ENCODE measurements around the gene C11orf16.
"Not testable (repeated sequence)": the region's sequence is repeated elsewhere in the genome, so short reads cannot be mapped to it uniquely, and the experiment has no call there.

Gene C11orf16

GRCh38 chr11:8948886-8949285, 16.1 kb upstream of the C11orf16 start:
- no peak for DNase-seq (ENCODE audit: low read depth)
- H3K4me3 ChIP-seq (ENCODE audit: low read depth, low read length), result no peak overlapping the region
- TF ChIP-seq CTCF (IDR thresholded peaks at IDR 0.05; ENCODE audit: low read depth, low read length, missing control alignments), result no peak

DNA sequence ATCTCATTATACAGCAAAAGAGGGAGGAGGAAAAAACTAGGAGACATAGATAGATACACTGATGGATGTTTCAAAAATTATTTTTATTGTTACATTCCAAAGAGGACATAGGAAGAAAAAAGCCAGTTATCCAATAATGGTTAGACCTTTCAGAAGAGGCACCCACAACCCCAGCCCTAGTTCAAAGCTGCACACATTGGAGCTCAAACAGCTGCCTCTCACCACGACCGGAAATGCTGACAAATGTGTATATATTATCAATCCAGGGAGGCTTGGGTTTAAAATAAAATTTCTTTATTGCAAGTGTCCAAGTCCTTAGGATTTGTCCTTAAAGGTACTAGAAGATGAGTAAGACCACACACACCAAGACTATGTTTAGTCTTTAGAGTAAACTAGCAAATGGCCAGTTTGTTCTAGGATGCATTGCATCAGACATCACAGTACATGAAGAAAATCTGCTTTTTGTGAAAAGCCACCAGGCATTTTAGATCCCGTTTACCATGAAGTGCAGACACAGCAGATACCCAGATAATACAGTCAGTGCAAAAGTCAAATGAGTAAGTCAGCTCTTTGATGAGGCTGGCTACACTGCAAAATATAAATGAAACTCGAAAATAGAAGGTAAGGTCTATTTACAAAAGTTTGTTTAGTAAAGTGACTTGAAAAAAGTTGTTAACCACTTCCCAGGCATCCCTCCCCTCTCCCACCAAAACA, 14.6 kb upstream of the C11orf16 start:
- H3K4me3 ChIP-seq (ENCODE audit: low read depth, low read length), result no peak overlapping the region
- no peak for DNase-seq (ENCODE audit: low read depth)
- no peak for TF ChIP-seq CTCF (IDR thresholded peaks at IDR 0.05; ENCODE audit: low read depth, low read length, missing control alignments)

- no peak within 1 kb of the TSS for H3K4me3 ChIP-seq (ENCODE audit: low read depth, low read length)
- no peak for TF ChIP-seq CTCF (IDR thresholded peaks at IDR 0.05; ENCODE audit: low read depth, low read length, missing control alignments)
- DNase-seq (ENCODE audit: low read depth), result no peak
Measured at GRCh38 chr11:8942518-8943066, 9.8 kb upstream of the C11orf16 start, which contains the start of gene ASCL3. TSS of gene ASCL3 (minus strand) at chr11:8943016. CDS start at chr11:8938161, 4,855 bp downstream.

DNA sequence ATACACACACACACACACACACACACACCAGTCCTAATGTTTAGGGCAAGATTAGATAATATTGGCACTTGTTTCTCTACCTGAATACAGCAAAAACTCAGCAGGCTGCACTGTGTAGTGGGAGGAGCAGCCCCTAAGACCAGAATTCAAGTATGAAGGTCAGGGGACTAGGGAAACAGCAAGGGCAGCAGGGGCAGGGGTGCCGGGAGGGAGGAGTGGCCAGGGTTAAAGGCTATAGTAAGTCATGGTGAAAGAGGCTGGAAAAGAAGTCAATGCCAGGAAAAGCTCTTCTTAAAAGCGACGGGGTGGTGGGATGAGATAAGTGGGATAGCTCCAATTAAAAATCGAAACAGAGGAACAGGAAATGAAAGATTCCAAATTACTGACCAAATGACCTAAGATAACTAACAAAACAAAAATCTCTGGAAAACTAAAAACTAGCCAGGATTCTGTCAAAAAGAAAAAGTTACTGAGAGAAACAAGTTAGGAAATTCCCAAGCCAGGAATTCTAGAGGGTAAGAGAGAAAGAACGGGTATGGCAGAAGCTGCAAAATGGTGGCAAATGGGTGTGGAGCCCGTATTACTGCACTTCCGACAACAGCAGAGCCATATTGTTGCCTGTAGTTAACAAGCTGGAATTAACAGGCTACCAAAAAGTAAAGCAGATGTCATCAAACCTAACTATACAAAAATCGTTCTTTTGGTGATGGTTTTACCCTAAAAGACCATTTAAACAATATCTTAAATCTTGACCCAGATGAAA, 8.8 kb upstream of the C11orf16 start:
- no peak for DNase-seq (ENCODE audit: low read depth)
- no peak overlapping the region for H3K4me3 ChIP-seq (ENCODE audit: low read depth, low read length)
- no peak for TF ChIP-seq CTCF (IDR thresholded peaks at IDR 0.05; ENCODE audit: low read depth, low read length, missing control alignments)

- TF ChIP-seq CTCF (IDR thresholded peaks at IDR 0.05; ENCODE audit: low read depth, low read length, missing control alignments), result no peak
- H3K4me3 ChIP-seq (ENCODE audit: low read depth, low read length), result no peak overlapping the region
- no peak for DNase-seq (ENCODE audit: low read depth)
Measured at GRCh38 chr11:8937659-8938058, 4.9 kb upstream of the C11orf16 start.

DNA sequence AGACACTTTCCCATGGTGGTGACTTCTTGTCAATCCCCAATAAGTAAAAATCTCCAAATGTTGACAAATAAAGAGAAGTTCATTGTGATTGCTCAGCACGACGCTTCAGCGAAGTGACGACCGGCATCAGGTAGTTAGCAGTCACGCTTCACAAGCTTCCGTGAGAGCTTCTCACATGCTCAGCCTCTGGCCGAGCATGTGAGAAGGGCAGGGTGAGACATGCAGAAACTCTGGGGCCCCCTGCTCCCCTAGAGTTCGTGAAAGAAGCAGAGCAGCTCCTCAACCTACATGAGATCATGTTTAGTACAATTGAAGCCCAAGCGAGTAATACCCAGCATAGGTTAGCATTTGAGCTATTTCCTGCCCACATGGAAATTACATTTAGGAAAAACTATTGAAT, 4.4 kb upstream of the C11orf16 start:
- TF ChIP-seq CTCF (IDR thresholded peaks at IDR 0.05; ENCODE audit: low read depth, low read length, missing control alignments), result no peak
- H3K4me3 ChIP-seq (ENCODE audit: low read depth, low read length), result no peak overlapping the region
- peak; percentile 67 for DNase-seq (ENCODE audit: low read depth)

DNA sequence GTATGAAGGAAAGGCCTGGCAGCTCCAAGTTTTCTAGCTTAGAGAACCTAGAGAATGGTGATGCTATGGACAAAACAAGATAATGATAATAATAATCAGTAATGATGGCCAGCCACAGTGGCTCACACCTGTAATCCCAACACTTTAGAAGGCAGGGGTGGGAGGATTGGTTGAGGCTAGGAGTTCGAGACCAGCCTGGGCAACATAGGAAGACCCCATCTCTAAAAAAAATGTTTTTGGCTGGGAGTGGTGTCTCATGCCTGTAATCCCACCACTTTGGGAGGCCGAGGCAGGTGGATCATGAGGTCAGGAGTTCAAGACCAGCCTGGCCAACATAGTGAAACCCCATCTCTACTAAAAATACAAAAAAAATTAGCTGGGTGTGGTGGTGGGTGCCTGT, 3.0 kb upstream of the C11orf16 start:
- DNase-seq (ENCODE audit: low read depth); H3K4me3 ChIP-seq (ENCODE audit: low read depth, low read length): not testable (repeated sequence)

Measured in GM12864 (cell line).